ENCODE results near the gene PADI1.

The PADI1 gene

GRCh38 chr1:17246971-17247370 is 42.0 kb downstream of the PADI1 start:
- DNase-seq (ENCODE audit: low read depth in 1 of 2, low spot score in 1 of 2): no peak
- TF ChIP-seq, protein P1, sequence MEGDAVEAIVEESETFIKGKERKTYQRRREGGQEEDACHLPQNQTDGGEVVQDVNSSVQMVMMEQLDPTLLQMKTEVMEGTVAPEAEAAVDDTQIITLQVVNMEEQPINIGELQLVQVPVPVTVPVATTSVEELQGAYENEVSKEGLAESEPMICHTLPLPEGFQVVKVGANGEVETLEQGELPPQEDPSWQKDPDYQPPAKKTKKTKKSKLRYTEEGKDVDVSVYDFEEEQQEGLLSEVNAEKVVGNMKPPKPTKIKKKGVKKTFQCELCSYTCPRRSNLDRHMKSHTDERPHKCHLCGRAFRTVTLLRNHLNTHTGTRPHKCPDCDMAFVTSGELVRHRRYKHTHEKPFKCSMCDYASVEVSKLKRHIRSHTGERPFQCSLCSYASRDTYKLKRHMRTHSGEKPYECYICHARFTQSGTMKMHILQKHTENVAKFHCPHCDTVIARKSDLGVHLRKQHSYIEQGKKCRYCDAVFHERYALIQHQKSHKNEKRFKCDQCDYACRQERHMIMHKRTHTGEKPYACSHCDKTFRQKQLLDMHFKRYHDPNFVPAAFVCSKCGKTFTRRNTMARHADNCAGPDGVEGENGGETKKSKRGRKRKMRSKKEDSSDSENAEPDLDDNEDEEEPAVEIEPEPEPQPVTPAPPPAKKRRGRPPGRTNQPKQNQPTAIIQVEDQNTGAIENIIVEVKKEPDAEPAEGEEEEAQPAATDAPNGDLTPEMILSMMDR (IDR thresholded peaks at IDR 0.05; ENCODE audit: insufficient read depth, low read length): no peak
- TF ChIP-seq REST (IDR thresholded peaks at IDR 0.05; ENCODE audit: insufficient replicate concordance, low read depth): no peak
- no peak for TF ChIP-seq SPI1 (IDR thresholded peaks at IDR 0.05; ENCODE audit: borderline replicate concordance, low read depth)
- TF ChIP-seq POLR2AphosphoS5 (IDR thresholded peaks at IDR 0.05; ENCODE audit: low read depth): no peak
- TF ChIP-seq GABPA (IDR thresholded peaks at IDR 0.05; ENCODE audit: low read depth): no peak
- Histone ChIP-seq H3K4me3 (replicated peaks; ENCODE audit: insufficient read depth, low read length) (no peak overlapping the region), H3K27ac (replicated peaks) (no peak overlapping the region), H3K27me3 (ENCODE audit: insufficient read depth, poor library complexity, severe bottlenecking) (no peaks in the 10 kb centered on the region)

DNA sequence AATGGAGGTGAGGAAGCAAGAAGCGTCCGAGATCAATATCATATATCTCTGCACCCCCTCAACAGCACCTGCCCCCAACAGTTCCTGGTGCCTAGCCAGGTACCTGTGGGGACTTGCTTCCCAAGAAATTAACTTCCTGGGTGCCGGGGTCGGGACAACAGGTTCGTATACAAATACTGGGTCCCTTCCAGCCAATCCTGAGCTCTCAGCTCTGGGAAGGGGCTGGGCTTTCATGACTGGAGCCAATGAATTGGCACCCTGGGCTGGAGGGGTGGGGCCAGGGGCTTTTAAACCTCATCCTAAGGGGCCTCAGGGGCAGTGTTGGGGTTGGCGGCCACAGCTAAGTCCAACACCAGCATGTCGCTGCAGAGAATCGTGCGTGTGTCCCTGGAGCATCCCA is 43.9 kb downstream of the PADI1 start, which contains the start of gene PADI3:
PADI3 (plus strand) TSS at position 318 of the 400 bp plus-strand sequence; CDS start at position 358, 40 bp downstream.
- no peak for TF ChIP-seq POLR2AphosphoS5 (IDR thresholded peaks at IDR 0.05; ENCODE audit: low read depth)
- TF ChIP-seq GABPA (IDR thresholded peaks at IDR 0.05; ENCODE audit: low read depth): no peak
- TF ChIP-seq SPI1 (IDR thresholded peaks at IDR 0.05; ENCODE audit: borderline replicate concordance, low read depth): no peak
- TF ChIP-seq REST (IDR thresholded peaks at IDR 0.05; ENCODE audit: insufficient replicate concordance, low read depth): no peak
- TF ChIP-seq, protein P1 (IDR thresholded peaks at IDR 0.05; ENCODE audit: insufficient read depth, low read length): no peak
- no peak within 1 kb of the TSS for H3K4me3 ChIP-seq (replicated peaks; ENCODE audit: insufficient read depth, low read length)
- DNase-seq (ENCODE audit: low read depth in 1 of 2, low spot score in 1 of 2): no peak
- no peak within 1 kb of the TSS for H3K27ac ChIP-seq (replicated peaks)
- no peaks in the 10 kb centered on the region for H3K27me3 ChIP-seq (ENCODE audit: insufficient read depth, poor library complexity, severe bottlenecking)

DNA sequence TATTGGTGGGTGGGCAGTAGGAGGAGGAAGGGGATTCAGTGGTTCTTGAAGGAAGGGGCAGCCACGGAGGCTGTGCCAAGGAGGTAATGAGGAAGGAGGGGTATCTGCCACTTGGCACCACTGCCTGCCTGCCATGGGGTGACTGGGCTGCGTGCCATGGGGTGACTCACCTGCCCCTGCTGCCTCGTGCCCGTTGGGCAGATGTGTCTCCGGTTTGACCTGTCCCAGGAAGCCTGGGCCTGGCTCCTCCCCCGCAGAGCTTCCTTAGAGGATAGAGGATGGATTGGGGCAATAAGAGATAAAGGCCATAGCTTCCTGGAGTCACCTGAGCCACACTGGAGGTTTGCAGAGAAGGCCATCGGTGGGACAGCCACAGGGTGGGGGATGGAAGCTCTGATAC is 45.7 kb downstream of the PADI1 start:
- Histone ChIP-seq H3K27me3 (ENCODE audit: insufficient read depth, poor library complexity, severe bottlenecking) (no peaks in the 10 kb centered on the region), H3K4me3 (replicated peaks; ENCODE audit: insufficient read depth, low read length) (no peak overlapping the region), H3K27ac (replicated peaks) (no peak overlapping the region)
- TF ChIP-seq POLR2AphosphoS5 (IDR thresholded peaks at IDR 0.05; ENCODE audit: low read depth): no peak
- TF ChIP-seq GABPA (IDR thresholded peaks at IDR 0.05; ENCODE audit: low read depth): no peak
- no peak for TF ChIP-seq REST (IDR thresholded peaks at IDR 0.05; ENCODE audit: insufficient replicate concordance, low read depth)
- TF ChIP-seq, protein P1 (IDR thresholded peaks at IDR 0.05; ENCODE audit: insufficient read depth, low read length): no peak
- TF ChIP-seq SPI1 (IDR thresholded peaks at IDR 0.05; ENCODE audit: borderline replicate concordance, low read depth): no peak
- peak in 1 of 2 experiments; percentile 44 for DNase-seq (ENCODE audit: low read depth in 1 of 2, low spot score in 1 of 2)

Measured in HL-60 (cell line).